ENCODE results near the gene KLHDC8B. TPM values are rescaled to one million over a fixed set of nuclear protein-coding genes. Genes with fewer than 3 reads are reported as not detected.
A peak's percentile ranks its signal among the peaks of the same experiment; 100 is the strongest.

KLHDC8B gene
- total RNA-seq: 39.6 TPM

DNA sequence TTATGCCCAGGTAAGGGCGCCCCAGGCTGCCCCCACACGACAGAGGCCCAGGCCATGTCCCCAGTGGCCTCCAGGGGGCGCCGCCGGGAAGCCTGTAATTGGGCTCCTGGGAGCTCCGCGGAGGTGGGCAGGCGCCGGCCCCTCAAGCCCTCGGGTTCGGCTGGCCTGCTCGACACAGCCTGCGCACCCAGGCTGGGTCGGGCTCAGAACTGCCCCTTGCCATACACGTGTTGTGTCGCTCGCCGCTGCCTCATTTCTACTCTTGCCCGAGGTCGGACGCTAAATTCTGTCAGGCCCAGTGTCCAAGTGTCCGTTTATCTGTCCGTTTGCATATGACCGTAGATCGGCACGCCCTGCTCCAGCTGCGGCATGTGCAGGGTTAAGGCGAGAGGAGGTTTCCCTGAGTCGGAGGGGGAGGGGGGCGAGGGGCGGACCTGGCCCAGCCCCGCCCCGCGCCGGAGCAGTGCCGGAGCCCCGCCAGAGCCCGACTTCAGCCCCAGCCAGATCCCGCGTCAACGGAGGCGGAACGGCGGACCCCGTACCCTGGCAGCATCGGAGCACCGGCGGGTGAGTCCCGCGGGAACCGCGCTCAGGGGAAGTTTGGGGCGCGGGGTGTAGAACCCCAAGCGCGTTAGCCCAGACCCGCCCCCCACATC, at the start of gene KLHDC8B:
KLHDC8B (plus strand) TSS at position 480 of the 656 bp plus-strand sequence. CDS start 1,172 bp downstream, outside the sequence.
- ATAC-seq: peak; percentile 76

DNA sequence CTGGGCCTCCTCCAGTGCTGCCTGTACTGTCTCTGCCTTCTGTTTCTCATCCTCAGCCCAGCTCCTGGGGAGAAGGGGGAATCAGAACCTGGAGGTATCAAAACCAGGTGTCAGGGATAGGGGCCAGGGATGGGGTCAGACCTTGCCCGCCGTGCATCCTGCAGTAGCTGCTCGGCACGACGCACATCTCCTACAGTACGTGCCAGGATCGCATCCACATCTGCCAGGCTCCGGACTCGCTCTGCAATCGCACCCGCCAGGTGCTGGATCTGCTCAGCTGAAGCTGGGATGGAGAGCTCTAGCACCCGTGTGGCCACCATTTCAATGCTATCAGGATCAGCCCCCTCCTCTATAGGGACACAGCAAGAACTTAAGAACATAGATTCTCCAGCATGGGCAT, 49.4 kb upstream of the KLHDC8B start:
- ATAC-seq: no peak

DNA sequence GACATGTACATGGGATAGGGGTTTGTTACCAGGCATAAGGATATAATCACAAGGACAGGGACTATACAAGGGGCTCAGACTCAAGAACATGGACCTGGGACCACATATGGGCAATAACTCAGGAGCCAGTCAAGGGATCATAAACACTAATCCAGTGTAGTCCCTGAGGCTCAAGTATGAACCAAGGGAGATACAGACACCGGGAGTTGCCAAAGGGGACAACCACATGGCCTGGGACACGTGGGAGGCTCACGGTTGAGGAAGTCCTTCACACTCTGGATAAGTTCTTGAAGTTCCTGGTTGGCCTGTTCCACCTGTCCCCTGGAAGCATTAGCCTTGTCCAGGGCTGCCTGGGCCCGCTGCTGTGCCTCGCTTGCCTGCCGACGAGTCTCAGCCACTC, 48.9 kb upstream of the KLHDC8B start:
- ATAC-seq: peak; percentile 28

- no peak for ATAC-seq
Observed at GRCh38 chr3:49122886-49123545, 48.4 kb upstream of the KLHDC8B start.

- no peak for ATAC-seq
Observed at GRCh38 chr3:49123687-49124086, 47.7 kb upstream of the KLHDC8B start.

DNA sequence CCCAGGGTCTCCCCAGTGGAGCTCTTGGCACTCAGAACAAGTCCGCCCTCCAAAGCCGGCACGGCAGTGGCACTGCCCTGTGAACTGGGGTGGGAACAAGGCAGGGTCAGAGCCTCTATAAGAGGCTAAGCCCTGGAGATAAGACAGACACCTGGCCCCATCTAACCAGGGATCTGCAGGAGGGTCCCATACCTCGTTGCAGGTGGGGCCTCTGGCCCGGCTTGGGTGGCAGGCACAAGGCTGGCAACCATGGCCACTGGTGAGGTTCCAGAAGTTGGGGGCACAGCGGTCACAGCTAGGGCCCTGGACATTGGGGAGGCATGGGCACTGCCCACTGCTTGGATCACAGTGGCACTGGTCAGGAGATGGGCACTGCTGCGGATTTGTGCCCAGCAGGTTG, 47.2 kb upstream of the KLHDC8B start:
- ATAC-seq: no peak

GRCh38 chr3:49124991-49125670, 46.3 kb upstream of the KLHDC8B start:
- no peak for ATAC-seq

- no peak for ATAC-seq
Observed at GRCh38 chr3:49131040-49131439, 40.4 kb upstream of the KLHDC8B start.

- no peak for ATAC-seq
Observed at GRCh38 chr3:49131576-49131975, 39.8 kb upstream of the KLHDC8B start.

DNA sequence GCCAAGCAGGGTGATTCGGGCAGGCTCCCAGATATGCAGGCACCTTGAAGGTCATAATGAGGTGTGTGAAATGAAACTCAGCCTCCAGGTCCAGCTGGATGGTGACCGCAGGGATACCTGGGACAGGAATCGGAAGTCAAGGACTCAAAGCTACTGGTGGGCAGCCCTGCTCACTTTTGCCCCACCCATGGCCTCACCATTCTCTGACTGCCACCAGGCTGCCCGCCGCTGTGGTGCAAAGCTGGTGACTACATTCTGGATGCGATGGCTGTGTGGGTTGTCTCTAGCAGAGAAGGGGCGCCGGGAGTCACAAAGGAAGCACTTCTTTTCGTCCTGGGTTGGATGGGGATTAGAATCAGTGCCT, 39.3 kb upstream of the KLHDC8B start:
- no peak for ATAC-seq

DNA sequence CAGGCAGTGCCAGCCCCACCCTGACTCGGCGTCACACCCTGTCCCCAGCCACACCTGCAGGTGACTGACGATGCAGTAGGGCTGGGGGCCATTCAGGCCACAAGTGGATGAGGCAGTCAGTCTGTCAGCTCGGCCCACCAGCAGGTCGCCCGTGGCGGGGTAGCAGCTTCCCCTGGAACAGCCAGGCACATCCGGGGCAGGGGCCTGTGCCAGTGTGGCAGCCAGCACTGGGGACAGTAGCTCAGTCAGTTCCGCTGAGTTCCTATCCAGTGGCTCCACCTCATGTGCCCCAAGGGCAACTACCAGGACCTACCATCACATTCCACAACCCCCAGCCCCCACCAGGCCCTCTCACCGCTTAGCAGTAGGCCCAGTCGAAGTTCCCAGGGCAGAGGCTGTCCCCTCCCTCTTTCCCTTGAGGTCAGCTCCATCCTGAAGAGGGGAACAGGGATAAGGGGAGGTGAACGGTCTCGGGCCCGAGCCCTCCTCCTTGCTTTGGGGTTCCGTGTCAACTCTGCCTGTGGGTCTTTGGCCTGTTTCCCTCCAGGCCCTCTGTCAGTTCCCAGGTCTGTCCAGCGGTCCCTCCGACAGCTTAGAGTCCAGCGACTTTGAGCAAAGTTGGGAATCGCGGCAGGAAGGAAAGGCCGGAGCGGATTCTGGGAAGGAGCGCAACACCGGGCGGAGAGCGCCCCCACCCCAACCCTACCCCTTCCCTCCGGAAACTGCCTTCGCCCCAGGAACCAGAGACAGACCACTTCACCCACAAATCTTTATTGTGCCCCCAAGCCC, 38.8 kb upstream of the KLHDC8B start, which contains the start of gene LAMB2:
LAMB2 (minus strand) TSS at position 614 of the 789 bp plus-strand sequence; CDS start at position 431, 183 bp downstream.
- peak; percentile 84 for ATAC-seq

DNA sequence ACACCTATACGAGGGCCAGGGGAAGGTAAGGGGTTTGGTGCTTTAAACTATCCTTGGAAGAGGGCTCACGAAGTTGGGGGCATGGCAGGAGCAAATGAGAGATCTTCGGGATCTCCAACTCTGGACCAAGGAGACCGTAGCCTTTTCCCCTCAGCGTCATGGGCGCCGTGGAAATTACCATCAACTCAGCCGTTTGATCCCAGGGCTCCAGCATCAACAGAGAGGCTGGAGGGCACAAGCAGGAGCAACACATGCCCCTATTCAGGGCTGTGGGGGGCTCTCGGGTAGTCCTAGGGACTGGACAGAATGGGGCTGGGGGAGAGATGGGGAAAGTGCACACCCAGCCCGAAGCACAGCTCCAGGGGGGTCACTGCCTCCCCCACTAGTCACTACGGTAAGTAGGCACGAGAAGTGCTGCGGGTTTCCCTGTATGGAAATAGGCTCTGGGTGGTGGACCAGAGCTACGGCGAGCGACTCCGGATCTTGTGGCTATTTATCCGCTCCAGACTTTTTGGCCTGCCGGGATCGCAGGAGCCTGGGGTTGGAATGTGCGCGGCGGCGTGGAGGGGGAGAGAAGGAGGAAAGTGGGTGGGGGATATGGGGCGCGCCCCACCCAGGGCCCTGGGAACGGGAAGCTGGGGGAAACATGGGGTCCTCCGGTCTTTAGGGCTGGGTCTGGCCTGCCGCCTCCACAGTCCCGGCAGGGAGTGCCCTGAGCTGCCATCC, 38.0 kb upstream of the KLHDC8B start:
- ATAC-seq: peak; percentile 64

DNA sequence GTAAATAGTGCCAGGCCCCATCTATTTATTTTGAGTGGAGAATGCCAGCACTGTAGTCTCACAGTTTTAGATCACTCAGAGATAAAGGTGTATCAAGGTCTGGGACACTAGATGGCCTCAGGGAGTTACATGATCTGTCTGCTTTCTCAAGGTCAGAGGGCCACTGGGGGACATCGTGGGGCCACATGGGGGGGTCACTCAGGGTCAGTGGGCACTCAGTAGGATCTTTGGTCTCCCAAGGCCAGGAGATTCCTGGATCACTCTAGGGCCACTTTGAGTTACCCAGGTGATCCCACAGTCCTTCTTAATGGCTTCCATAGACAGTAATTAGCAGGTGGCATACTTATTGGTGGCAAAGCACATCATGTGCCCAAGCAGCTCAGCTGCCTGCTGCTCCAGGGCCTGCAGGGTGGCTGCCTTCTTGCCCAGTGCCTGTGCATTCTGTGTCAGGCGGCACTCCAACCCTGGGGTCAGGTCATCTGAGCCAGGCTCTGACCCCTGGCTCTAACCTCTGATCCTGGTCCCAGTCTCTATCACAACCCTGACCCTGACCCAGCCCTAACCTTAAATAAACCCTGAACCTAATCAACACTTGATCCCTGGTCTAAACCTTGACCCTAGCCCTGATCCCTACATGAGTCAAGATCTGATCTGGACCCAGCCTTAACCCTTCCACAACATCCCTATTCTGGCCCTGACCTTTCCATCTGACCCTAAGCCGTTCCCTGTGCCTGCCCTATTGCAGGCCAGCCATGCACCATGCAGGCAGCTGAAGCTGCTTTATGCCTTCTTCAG, 36.7 kb upstream of the KLHDC8B start:
- no peak for ATAC-seq

DNA sequence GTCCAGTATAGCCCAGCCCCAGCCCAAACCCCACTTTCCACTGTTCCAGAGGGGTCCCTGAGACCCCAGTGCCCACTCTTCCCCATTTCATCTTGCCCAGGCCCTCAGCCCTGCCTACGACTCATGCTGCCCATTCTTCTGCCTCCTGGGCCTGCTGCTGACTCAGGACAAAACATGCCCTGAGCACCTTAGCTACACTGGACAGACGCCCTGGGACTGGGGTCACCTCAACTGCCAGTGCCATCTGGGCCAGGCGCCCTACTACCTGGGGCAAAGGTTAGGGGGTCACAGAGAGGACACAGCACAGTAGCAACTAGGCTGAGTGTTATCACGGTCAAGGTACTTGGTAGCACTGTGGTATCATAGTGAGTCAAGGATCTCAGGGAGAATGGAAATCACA, 35.9 kb upstream of the KLHDC8B start:
- no peak for ATAC-seq

- no peak for ATAC-seq
Observed at GRCh38 chr3:49140080-49140479, 31.3 kb upstream of the KLHDC8B start.

DNA sequence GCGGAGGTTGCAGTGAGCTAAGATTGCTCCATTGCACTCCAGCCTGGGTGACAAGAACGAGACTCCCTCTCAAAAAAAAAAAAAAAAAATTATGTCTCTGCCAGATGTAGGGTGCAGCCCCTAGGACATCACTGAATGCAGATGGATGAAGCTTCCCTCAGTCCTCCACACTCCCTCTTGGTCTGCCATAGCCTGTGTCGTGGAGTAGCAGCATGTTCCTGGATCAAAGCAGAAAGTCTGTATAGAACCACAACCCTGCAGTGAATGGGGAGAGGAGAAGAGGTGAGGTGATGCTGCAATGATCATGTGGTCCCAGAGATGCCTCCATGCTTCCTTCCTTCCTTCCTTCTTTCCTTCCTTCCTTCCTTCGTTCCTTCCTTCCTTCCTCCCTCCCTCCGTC, 23.2 kb upstream of the KLHDC8B start:
- ATAC-seq: no peak

DNA sequence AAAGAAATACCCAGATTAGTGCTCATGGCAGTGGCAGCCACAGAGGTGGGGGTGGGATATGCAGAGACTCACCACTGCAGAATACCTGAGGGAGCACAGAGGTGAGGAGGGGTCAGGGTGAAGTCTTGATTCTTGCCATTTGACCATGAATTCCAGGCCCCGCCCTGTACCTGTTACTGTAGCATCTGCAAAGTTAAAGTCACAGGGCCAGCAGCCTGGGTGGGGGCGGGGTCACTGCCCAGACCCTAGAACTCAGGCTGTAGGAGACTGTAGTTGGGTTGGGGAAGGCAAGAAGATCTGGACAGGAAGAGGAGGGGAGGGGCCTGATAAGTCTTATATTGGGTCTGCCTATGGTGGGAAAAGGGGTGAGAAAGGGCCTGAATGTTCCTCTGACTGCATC, 19.8 kb upstream of the KLHDC8B start:
- ATAC-seq: no peak

GRCh38 chr3:49153349-49153912, 18.0 kb upstream of the KLHDC8B start:
- ATAC-seq: peak; percentile 16

DNA sequence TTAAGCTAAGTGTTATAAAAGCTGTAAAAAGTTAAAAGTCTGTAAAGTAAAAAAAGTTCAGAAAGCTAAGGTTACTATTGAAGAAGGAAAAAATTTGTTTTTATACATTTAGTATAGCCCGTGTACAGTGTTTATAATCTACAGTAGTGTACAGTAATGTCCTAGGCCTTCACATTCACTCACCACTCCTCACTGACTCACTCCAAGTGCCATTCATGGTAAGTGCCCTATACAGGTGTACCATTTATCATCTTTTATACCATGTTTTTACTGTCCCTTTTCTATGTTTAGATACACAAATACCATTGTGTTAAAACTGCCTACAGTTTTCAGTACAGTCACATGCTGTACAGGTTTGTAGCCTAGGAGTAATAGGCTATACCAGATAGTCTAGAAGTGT, 14.1 kb upstream of the KLHDC8B start:
- peak; percentile 58 for ATAC-seq

DNA sequence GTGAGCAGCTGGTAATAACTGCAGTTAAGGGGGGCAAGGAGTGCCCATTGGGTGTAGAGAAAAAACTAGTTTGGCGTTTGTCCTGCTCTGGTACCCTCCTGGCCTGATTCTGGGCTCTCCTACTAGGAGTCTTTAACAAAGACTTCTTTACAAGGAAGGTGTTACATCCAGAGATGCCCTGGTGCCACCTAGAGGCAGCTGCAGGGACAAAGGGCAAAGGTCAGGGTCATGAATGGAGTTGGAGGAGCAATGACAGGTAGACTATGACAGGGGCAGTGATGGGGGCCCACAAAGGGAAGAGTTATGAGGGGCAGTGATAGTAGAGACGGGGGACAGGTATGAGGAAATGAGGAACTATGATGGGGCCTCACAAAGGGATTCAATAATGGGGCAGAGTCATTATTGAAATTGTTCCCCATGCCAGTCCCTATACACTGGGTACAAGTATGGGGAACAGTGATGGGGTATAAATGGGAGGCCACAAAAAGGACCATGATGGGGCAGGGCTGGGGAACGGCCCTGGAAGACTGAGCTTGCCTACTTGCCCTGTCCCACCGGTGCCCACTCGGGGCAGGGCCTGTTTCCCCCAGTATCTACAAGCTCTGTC, 13.2 kb upstream of the KLHDC8B start:
- peak; percentile 64 for ATAC-seq

DNA sequence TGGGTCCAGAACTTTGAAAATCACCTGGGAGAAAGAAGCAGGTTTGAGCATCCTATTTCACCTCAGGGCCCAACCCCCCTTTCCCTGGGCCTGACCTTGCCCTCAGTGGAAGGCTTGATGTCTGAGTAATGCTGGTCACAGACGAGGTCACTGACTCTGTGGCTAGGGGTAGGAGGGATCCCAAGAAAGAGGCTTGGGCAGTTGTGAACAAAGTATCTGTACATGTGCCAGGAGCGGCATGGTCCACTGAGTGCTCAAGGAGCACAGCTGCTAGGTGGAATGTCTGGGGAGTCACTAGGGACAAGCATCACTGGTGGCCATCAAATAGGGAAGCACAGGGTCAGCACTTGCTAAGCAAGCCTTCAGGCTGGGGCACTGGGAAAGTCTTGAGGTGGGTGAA, 12.6 kb upstream of the KLHDC8B start:
- ATAC-seq: peak; percentile 6

All from esophagus mucosa (tissue), 1 donor.